DMS53 treated with DMSO at 0.1 percent for 48 hours (cell line): Measurements from ENCODE around the gene CCDC40.

Experiments
- DNase-seq: peaks from one replicate; lab custom pipeline; 2025; ENCODE audit not compliant: unreplicated experiment; lab: John Stamatoyannopoulos, UW

The CCDC40 gene

DNA sequence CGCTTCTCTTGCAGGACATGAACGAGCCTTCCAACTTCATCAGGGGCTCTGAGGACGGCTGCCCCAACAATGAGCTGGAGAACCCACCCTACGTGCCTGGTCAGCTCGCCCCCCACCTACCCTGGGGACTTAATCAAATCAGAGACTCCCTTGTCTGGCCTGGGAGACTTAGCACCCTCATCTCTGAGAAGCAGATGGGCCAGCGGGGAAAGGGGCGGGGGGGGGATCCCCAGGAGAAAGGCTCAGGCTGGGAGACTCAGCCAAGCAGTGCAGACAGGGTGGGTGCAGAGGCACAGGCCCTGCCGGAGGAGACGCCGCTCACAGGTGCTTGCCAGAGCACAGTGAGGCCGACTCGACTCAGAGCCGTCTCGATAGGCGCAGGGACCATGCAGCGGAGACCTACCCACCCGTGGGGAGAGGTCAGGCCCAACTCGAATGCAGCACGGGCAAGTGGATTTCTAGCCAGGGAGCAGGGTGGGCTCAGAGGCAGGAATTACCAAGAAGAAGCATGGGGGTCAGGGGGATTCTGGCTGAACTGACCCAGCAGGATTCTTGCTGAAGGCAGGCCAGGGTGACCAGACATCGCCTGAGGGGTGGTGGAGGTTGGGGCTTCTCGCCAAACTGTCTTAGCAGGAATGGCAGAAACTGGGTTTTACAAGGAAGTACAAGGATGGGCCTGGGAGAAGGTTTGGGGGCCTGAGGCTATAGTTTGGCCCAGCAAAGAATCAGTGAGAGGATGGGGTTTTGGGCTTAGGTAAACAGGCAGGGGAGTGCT is 74.7 kb downstream of the CCDC40 start:
- DNase-seq: no peak

DNA sequence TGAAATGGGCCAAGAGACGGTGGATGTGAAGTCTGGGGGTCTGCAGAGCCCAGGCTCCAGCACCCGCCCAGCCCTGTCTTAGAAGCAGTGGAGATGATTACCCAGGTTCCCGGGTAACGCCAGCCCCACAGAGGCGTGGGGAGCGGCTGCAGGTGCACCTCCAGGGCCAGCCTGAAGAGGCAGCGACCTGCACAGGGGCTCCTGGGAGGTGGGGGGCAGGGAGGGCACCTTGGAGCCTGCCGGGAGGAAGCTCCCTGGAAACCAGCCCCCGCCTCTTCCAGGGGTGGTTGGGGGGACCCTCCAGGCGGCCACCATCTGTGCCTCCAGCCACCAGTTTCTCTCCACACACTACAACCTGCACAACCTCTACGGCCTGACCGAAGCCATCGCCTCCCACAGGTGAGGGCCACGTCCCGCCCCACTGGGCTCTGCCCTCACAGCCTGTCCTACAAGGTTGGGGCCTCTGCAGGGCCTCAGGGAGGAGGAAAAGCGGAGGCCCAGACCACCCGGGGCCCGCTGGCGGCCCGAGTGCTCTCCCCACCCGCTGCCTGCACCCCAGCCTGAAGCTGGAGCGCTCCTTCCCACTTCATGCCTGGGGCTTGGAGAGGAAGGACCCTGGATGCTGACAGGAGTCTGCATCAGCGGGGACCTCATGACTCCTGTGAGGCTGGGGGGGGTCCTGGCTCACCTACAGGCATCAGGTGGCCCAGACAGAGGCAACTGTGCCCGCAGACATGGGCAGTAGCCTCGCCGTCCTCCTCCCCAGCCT is 75.4 kb downstream of the CCDC40 start:
- DNase-seq: no peak

DNA sequence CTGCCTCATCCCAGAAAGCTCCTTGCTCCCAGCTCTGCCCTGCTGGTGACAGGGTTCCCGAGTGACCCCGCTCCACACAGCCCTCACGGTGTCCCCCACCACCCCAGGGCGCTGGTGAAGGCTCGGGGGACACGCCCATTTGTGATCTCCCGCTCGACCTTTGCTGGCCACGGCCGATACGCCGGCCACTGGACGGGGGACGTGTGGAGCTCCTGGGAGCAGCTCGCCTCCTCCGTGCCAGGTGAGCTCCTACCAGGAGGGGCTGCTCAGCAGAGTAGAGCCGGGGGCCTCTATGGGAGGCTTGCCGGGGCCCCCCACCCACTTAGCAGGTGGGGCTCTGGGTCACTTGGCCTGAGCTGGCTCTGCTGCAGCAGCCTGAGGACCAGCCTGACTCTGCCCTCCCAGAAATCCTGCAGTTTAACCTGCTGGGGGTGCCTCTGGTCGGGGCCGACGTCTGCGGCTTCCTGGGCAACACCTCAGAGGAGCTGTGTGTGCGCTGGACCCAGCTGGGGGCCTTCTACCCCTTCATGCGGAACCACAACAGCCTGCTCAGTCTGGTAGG is 76.1 kb downstream of the CCDC40 start:
- no peak for DNase-seq

DNA sequence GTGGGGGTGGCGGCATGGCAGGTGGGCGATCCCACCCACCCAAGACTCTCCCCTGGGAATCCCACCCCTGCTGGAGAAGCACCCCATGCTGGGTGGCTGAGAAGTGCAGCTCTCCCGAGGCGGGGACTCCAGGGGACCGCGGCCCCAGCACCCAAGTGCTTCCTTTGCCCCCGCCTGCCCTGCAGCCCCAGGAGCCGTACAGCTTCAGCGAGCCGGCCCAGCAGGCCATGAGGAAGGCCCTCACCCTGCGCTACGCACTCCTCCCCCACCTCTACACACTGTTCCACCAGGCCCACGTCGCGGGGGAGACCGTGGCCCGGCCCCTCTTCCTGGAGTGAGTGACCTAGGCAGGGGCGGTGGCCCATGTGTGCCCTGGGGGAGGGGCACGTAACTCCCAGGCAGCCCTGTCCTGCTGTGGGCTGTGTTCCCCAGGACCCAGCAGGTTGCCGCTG is 76.6 kb downstream of the CCDC40 start:
- DNase-seq: no peak

DNA sequence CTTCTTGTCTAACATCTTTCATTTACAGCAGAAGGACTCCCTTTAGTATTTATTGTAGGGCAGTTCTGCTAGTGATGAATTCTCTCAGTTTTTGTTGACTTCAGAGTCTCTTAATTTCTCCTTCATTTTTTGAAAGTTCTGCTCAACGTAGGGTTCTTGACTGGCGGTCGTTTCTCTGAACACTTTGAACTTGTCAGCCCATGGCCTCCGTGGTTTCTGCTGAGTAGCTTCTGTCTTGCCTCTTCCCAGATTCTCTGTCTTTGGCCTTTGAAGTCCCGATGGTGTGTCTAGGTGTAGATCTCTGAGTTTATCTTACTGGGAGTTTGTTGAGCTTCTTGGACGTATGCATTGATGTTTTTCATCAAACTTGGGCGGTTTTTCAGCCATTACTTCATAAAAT is 78.3 kb downstream of the CCDC40 start:
- DNase-seq: no peak

DNA sequence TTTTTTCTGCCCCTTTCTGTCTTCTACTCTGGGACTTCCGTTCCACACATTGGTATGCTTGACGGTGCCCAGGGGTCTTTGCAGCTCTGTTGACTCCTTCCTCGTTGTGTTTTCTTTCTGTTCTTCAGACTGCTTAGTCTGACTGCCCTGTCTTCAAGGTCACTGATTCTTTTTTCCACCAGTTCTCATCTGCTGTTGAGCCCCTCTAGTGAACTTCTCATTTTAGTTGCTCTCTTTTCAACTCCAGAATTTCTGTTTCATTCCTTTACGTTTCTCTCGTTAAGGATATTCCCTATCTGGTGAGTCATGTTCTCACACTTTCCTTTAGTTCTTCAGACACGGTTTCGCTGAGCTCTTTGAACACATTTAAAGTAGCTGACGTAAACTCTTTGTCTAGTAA is 78.7 kb downstream of the CCDC40 start:
- no peak for DNase-seq

DNA sequence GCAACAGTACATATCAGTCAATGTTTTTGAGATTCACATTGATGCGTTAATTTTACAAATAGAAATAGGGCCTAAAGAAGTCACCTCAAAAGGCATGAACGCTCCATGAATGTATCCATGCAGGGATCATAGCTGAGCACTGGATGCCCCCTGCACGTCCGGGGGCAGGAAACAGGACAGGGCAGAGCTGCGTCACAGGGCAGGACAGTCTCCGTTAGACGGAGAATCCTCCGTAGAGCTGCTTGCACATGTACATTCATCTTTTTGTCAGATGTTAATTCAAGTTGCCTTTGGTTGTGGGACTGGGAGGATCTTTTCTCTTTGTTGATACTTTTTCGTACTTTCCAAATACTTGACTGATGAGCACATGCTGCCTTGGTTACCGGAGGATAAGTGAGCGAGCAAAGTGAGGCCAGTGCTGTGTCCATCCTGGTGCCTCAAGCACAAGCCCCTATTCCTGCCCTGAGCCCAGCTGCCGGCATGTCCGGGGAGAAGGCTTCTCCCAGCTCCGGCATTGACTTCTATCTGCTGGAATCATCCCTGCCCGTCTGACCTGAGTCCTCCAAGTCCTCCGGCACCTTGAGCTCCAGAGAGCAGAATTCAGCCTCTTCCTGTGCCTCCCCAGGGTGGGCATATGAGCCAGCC is 80.0 kb downstream of the CCDC40 start:
- DNase-seq: no peak

DNA sequence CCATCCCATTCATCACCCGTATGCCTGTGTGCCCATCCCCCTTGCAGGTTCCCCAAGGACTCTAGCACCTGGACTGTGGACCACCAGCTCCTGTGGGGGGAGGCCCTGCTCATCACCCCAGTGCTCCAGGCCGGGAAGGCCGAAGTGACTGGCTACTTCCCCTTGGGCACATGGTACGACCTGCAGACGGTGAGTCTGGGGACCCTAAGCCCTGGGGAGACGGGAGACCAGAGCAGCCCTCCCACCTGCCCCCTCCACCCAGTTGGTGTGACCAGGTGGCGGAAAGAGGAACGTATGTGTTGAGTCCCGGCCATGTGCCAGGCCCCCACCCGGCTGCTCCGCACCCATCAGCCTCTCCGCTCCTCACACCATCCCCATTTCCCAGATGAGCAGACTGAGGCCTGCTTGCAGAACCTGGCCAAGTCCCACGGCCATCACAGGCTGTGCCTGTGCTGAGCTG is 80.5 kb downstream of the CCDC40 start:
- DNase-seq: no peak

DNA sequence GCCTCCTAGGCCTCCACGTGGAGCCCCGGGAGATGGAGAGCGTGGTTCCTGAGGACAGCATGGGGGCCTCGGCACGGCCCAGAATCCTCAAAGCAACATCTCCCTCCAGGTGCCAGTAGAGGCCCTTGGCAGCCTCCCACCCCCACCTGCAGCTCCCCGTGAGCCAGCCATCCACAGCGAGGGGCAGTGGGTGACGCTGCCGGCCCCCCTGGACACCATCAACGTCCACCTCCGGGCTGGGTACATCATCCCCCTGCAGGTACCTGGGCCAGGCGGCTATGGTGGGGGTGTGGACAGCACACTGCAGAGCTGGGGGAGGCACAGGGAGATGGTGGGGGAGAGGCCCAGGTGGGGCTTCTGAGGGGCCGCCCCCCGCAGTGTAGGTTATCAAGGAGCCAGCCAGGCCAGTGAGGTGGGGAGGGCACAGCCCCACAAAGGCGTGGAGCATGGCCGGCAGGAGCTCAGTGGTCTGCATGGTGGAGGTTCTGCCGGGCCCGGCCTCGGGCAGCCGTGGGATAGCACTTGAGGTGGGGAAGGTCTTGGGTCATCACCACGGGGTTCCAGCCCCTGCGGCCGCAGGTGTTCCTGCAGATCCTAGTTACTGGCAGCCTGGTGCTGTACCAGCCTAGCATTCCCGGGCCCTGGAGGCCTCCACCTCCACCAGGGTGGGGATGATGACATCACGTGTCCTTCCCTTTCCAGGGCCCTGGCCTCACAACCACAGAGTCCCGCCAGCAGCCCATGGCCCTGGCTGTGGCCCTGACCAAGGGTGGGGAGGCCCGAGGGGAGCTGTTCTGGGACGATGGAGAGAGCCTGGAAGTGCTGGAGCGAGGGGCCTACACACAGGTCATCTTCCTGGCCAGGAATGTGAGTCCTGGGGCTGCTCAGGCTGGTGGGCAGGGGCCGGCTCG is 81.3 kb downstream of the CCDC40 start:
- no peak for DNase-seq

DNA sequence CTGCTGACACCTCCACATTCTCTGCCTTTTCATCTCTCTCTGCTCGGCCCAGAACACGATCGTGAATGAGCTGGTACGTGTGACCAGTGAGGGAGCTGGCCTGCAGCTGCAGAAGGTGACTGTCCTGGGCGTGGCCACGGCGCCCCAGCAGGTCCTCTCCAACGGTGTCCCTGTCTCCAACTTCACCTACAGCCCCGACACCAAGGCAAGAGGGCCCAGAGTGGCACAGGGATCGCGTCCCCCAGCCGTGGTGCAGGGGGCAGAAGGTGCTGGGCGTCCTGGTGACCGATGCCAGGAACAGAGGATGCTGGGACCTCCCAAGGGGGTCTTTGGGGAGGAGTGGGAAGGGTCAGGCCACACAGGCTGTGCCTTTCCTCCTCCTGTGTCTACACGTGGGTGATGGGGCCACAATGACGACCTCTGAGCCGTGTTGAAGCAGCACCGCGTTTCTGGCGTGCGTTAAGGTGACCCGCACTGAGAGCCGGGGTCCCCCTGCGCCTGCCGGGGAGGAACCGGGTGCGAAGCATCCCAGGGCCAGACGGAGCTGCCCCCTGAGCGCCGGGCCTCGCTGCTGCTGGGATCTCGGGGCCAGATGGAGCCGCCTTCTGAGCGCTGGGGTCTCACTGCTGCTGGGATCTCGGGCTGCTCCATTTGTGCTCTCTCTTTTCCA is 82.3 kb downstream of the CCDC40 start:
- no peak for DNase-seq

DNA sequence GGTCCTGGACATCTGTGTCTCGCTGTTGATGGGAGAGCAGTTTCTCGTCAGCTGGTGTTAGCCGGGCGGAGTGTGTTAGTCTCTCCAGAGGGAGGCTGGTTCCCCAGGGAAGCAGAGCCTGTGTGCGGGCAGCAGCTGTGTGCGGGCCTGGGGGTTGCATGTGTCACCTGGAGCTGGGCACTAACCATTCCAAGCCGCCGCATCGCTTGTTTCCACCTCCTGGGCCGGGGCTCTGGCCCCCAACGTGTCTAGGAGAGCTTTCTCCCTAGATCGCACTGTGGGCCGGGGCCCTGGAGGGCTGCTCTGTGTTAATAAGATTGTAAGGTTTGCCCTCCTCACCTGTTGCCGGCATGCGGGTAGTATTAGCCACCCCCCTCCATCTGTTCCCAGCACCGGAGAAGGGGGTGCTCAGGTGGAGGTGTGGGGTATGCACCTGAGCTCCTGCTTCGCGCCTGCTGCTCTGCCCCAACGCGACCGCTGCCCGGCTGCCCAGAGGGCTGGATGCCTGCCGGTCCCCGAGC is 82.9 kb downstream of the CCDC40 start:
- no peak for DNase-seq

DNA sequence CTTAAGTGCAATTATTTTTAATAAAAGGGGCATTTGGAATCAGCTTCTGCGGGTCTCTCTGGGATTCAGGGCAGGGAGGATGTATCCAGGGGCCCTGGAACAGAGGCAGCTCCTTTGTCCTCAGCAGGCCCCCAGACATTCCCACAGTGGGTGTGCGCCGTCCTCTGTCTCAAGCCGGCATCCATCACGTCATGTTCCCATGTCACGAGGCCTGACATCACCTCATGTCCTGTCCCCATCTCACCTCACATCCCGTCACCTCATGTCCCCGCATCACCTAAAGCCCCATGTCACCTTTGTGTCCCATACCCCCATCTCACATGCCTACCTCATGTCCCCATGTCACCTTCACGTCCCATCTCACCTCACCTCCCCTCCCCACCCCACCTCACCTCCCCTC is 83.4 kb downstream of the CCDC40 start:
- no peak for DNase-seq

DNA sequence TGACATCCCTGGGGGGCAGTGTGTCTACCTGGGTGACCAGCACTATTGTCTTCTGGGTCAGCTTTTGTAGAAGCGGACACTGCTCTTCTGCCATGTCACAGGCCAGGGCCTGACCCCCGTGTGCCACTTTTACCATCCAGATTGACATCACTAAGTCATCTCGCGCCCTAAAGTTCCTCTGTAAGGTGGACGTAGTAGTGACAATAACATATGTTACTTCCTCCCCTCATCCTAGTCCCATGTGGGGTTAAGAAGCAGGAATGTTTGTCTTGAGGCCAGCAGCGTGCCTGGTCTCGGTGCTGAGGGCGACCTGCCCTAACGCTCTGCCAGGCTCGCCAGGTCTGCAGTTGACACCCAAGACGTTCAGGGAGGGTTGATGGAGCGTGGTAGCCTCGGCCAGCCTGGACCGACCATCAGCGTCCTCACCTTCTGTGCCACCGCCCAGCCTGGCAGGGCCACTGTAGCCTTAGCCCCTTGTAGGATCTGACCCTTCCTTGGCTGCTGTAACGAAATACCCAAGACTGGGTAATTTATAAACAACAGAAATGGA is 85.7 kb downstream of the CCDC40 start:
- no peak for DNase-seq

DNA sequence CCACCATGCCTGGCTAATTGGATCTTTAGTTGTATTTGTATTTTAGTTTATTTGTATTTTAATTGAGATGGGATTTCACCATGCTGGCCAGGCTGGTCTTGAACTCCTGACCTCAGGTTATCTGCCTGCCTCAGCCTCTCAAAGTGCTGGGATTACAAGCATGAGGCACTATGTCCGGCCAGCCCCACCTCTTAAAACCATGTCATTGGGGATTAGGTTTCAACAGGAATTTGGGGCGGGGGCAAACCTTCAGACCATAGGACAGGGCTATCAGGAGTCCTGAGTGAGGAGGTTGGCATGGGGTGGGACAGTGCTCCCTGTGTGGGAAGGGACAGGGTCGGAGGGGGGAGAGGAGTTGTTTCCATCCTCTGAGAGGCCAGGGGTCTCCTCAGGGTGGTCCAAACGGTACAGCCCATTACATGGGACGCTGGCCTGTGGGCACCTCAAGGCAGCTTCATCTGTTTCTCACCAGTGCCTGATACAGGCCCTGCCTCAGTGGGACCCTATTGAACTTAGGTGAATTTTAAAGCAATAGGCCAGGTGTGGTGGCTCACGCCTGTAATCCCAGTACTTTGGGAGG is 86.6 kb downstream of the CCDC40 start:
- no peak for DNase-seq

DNA sequence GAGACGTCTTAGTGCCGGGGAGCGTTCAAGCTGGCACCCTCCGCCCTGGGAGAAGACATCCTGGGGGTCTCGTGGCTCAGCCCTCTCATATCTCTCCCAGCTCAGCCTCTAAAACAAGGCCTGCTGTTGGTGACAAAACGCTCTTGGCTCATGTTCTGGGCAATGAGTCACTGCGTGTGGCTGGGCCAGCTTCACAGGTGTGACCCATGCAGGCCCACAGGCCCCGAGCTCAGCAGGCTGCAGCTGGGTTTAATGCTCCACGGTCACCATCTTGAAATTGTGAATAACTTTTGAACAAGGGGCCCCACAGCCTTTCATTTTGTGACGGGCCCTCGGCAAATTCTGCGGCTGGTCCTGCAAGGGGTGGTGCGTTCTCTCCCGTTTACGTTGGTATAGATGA is 87.3 kb downstream of the CCDC40 start:
- DNase-seq: no peak

DNA sequence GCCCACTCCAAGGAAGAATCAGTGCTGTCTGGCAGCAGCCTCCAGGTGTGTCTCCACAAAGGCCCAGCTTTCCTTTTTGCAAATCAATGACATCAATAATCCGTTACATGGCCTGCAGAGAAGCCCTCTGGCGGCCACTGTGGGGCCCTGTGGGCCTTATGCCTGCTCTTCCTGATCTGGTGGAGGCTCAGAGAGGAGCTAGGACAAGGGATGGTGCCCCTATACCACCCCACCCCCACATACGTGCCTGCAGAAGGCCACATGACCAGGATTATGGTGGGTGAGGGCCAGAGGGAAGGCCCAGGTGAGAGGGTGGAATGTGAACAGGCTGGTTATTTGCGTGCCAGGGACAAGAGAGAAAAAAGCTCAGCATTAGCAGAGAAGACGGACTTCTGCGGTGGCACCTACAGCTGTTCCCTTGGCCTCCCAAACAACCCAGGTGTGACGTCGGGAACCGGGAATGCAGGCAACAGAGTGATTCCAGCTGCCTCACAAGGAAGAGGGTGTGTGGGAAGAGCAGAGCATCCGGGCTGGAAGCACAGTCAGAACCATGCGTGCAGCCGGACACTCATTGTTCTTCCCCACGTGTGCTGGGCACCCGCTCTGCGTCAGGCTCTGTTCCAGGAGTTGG is 88.0 kb downstream of the CCDC40 start:
- peak; percentile 8 for DNase-seq

DNA sequence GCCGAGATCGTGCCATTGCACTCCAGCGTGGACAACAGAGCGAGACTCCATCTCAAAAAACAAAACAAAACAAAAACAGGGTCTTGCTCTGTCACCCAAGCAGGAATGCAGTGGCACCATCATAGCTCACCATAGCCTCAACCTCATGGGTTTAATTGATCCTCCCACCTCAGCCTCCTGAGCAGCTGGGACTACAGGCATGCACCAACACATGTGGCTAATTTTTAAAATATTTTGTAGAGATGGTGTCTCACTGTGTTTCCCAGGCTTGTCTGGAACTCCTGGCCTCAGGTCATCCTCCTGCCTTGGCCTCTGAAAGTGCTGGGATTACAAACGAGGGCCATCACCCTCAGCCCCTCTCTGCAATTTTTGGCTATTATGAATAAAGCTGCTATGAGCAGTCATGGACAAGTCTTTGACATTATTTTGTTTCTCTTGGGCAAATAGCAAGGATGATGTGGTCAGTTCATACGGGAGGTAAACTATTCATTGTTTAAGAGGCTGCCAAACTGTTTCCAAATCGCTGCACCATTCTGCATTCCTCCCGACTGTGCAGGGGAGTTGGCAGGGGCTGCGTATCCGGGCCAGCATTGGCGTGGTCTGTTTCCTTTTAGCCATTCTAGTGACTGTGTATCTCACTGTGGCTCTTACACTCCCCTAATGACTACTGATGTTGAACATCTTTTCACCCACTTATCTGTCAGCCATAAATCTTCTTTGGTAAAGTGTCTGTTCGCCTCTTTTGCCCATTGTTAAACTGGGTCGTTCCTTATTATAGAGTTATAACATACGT is 89.4 kb downstream of the CCDC40 start:
- no peak for DNase-seq

DNA sequence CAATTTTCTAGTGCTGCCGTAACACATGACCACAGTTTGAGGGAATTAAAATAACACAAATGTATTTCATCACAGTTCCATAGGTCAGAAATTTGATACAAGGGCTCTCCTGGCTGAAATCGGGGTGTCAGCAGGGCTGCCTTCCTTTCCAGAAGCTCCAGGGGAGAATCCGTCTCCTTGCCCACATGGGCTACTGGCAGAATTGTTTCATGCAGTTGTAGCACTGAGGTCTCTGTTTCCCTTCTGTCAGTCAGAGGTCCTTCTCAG is 89.9 kb downstream of the CCDC40 start:
- no peak for DNase-seq
